Activated CD8-positive, alpha-beta T cell treated with anti-CD3 and anti-CD28 coated beads for 36 hours (primary cell): ENCODE results near the gene GRIK3. TPM values are rescaled to one million over a fixed set of nuclear protein-coding genes. Genes with fewer than 3 reads are reported as not detected.

Source experiments
- ATAC-seq: fragments of 200-7000 bp; cut with Tn5 transposase; one replicate; pipeline ENCODE4 v1.10.0; 2021; ENCODE audit warnings: mild to moderate bottlenecking, moderate library complexity
- CTCF ChIA-PET: fragments of 350-600 bp; sonication (Branson Sonifier 250); formaldehyde crosslinking; loops from one replicate; lab custom pipeline; 2021; ENCODE audit warnings: antibody characterized with exemption; lab: Charles Lee
- POLR2A ChIA-PET: fragments of 350-600 bp; sonication (Branson Sonifier 250); formaldehyde crosslinking; loops from one replicate; lab custom pipeline; 2021; ENCODE audit warnings: antibody characterized with exemption; lab: Charles Lee
- DNase-seq: peaks from one replicate; pipeline ENCODE4 v3.0.0-alpha.2; 2020
- H3K27ac Mint-ChIP-seq: one replicate; pipeline ENCODE4 v1.8.0; 2021; ENCODE audit warnings: mild to moderate bottlenecking, mixed read lengths
- H3K27me3 Mint-ChIP-seq: one replicate; pipeline ENCODE4 v1.8.0; 2021; ENCODE audit warnings: mixed read lengths
- H3K36me3 Mint-ChIP-seq: one replicate; pipeline ENCODE4 v1.8.0; 2021; ENCODE audit warnings: low read depth, mixed read lengths
- H3K4me1 Mint-ChIP-seq: one replicate; pipeline ENCODE4 v1.8.0; 2021; ENCODE audit warnings: low read depth, mixed read lengths
- H3K4me3 Mint-ChIP-seq: one replicate; pipeline ENCODE4 v1.8.0; 2021; ENCODE audit warnings: mild to moderate bottlenecking, moderate library complexity, mixed read lengths
- H3K9me3 Mint-ChIP-seq: one replicate; pipeline ENCODE4 v1.8.0; 2021; ENCODE audit warnings: mixed read lengths
- intact Hi-C: fragments of 100-400 bp; cut with micrococcal nuclease; formaldehyde crosslinking; loops from one replicate; pipeline ENCODE4 v1.10.0; 2022
- total RNA-seq, 2 experiments: library from RNA; stranded (reverse); gene quantifications; one replicate each; pipeline ENCODE4 v1.2.3, GENCODE V29; 2021
- TF ChIP-seq, protein P1 (sequence below): fragments of 200-600 bp; IDR thresholded peaks from one replicate; pipeline ENCODE4 v1.8.0; 2022; ENCODE audit warnings: antibody characterized with exemption, mild to moderate bottlenecking

Gene GRIK3
- total RNA-seq, 2 experiments from 2014 or later = not detected

DNA sequence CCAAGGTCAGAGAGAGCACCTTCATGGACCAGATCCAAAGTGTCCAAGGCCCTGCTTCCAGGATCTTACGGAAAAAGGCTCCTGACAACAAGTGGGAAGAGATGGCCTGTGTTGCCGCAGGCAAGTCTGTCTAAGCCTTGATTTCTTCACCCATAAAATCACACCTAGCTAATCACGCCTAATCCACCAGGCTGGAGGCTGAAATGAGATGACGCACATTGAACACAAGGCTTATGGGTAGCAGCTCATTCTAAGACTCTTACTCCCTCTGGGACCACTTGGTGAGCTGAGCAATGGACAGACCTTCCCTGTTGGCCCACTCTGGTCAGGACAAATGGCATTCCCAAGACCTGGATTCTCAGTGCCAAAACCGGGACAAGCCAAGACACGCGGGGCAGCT lies 38.2 kb downstream of the GRIK3 start:
- CTCF ChIA-PET = no interaction called here
- intact Hi-C loops = no loop called here
- Mint-ChIP-seq H3K27ac (no peak overlapping the region), H3K27me3 (peaks cover 6% of the 10 kb centered on the region), H3K36me3 (no peaks in the 10 kb centered on the region), H3K4me3 (no peak overlapping the region), H3K4me1 (no peaks in the 10 kb centered on the region), H3K9me3 (no peaks in the 10 kb centered on the region)
- TF ChIP-seq, protein P1, sequence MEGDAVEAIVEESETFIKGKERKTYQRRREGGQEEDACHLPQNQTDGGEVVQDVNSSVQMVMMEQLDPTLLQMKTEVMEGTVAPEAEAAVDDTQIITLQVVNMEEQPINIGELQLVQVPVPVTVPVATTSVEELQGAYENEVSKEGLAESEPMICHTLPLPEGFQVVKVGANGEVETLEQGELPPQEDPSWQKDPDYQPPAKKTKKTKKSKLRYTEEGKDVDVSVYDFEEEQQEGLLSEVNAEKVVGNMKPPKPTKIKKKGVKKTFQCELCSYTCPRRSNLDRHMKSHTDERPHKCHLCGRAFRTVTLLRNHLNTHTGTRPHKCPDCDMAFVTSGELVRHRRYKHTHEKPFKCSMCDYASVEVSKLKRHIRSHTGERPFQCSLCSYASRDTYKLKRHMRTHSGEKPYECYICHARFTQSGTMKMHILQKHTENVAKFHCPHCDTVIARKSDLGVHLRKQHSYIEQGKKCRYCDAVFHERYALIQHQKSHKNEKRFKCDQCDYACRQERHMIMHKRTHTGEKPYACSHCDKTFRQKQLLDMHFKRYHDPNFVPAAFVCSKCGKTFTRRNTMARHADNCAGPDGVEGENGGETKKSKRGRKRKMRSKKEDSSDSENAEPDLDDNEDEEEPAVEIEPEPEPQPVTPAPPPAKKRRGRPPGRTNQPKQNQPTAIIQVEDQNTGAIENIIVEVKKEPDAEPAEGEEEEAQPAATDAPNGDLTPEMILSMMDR = no peak
- ATAC-seq (no peak), DNase-seq (no peak)
- POLR2A ChIA-PET = no interaction called here

GRCh38 chr1:36994868-36995267 lies 39.4 kb downstream of the GRIK3 start:
- Mint-ChIP-seq H3K27me3 (peaks cover 9% of the 10 kb centered on the region), H3K36me3 (no peaks in the 10 kb centered on the region), H3K4me1 (no peaks in the 10 kb centered on the region), H3K9me3 (no peaks in the 10 kb centered on the region), H3K27ac (no peak overlapping the region), H3K4me3 (no peak overlapping the region)
- CTCF ChIA-PET = no interaction called here
- TF ChIP-seq, protein P1 = no peak
- POLR2A ChIA-PET = no interaction called here
- DNase-seq = no peak
- no peak for ATAC-seq
- intact Hi-C loops = no loop called here

GRCh38 chr1:36994294-36994693 lies 40.0 kb downstream of the GRIK3 start:
- Mint-ChIP-seq H3K27me3 (peaks cover 9% of the 10 kb centered on the region), H3K4me1 (no peaks in the 10 kb centered on the region), H3K9me3 (no peaks in the 10 kb centered on the region), H3K4me3 (no peak overlapping the region), H3K36me3 (no peaks in the 10 kb centered on the region), H3K27ac (no peak overlapping the region)
- POLR2A ChIA-PET = no interaction called here
- intact Hi-C loops = no loop called here
- CTCF ChIA-PET = no interaction called here
- TF ChIP-seq, protein P1 = no peak
- DNase-seq (no peak), ATAC-seq (no peak)

GRCh38 chr1:36992139-36992943 lies 42.0 kb downstream of the GRIK3 start:
- Mint-ChIP-seq H3K27ac (no peak overlapping the region), H3K36me3 (no peaks in the 10 kb centered on the region), H3K4me1 (no peaks in the 10 kb centered on the region), H3K4me3 (no peak overlapping the region), H3K27me3 (peaks cover 12% of the 10 kb centered on the region), H3K9me3 (no peaks in the 10 kb centered on the region)
- TF ChIP-seq, protein P1 = no peak
- CTCF ChIA-PET = no interaction called here
- intact Hi-C loops = no loop called here
- ATAC-seq (no peak), DNase-seq (no peak)
- POLR2A ChIA-PET = no interaction called here

GRCh38 chr1:36991551-36991950 lies 42.8 kb downstream of the GRIK3 start:
- POLR2A ChIA-PET = no interaction called here
- no peaks in the 10 kb centered on the region for H3K36me3 Mint-ChIP-seq
- H3K9me3 Mint-ChIP-seq = no peaks in the 10 kb centered on the region
- ATAC-seq (no peak), DNase-seq (no peak)
- H3K4me3 Mint-ChIP-seq = no peak overlapping the region
- CTCF ChIA-PET = no interaction called here
- TF ChIP-seq, protein P1 = no peak
- H3K4me1 Mint-ChIP-seq = no peaks in the 10 kb centered on the region
- peaks cover 12% of the 10 kb centered on the region for H3K27me3 Mint-ChIP-seq
- intact Hi-C loops = no loop called here
- H3K27ac Mint-ChIP-seq = no peak overlapping the region
